Prostate gland (tissue), 2 donors: ENCODE data around the gene LPP. TPM values are rescaled to one million over a fixed set of nuclear protein-coding genes. Genes with fewer than 3 reads are reported as not detected.

Experiments
- DNase-seq: peaks from one replicate; pipeline ENCODE4 v3.0.0-alpha.2; 2019; ENCODE audit warnings: low spot score
- H3K27ac ChIP-seq, 2 donors: fragments of 200-600 bp; sonication (generic); 2 replicates each; pipeline ENCODE4 v1.5.1; 2017 to 2019
- H3K27me3 ChIP-seq: fragments of 200-600 bp; sonication (generic); replicated peaks from 2 replicates; pipeline ENCODE4 v1.5.1; 2019; ENCODE audit not compliant: insufficient read depth
- H3K36me3 ChIP-seq, 2 donors: fragments of 200-600 bp; sonication (generic); 1 replicate in 1 of 2; 2 replicates in 1 of 2; pipeline versions ENCODE4 v1.5.1 to v1.8.1; 2017 to 2019
- H3K4me1 ChIP-seq: fragments of 200-600 bp; sonication (generic); replicated peaks from 2 replicates; pipeline ENCODE4 v1.5.1; 2019
- H3K4me3 ChIP-seq, 2 donors: fragments of 200-600 bp; sonication (generic); 2 replicates each; pipeline ENCODE4 v1.5.1; 2017 to 2019
- H3K9me3 ChIP-seq: fragments of 200-600 bp; sonication (generic); 2 replicates; pipeline ENCODE4 v1.5.1; 2017
- POLR2A ChIP-seq: fragments of 450-650 bp; IDR thresholded peaks from one replicate; pipeline ENCODE4 v1.6.1; 2016; ENCODE audit warnings: antibody characterized with exemption, mild to moderate bottlenecking
- POLR2AphosphoS5 ChIP-seq: sonication (generic); formaldehyde crosslinking; IDR thresholded peaks from one replicate; pipeline ENCODE4 v1.6.1; 2017; ENCODE audit warnings: antibody characterized with exemption
- WGBS: methylation state at CpG from one replicate; pipeline ENCODE4 v1.1.5; 2018; 5-methylcytosine and 5-hydroxymethylcytosine counted together
- intact Hi-C: fragments of 100-400 bp; cut with DNase I; formaldehyde crosslinking; loops from one replicate; pipeline ENCODE4 v1.14.2; 2022
- total RNA-seq, 2 donors: library from RNA; depleted of rRNA; stranded (reverse); fragments of >200 nt; gene quantifications; one replicate each; pipeline ENCODE4 v1.1.0, GENCODE V29; 2016
- TF ChIP-seq, protein P1 (sequence below), 4 experiments: fragments of 200-600 bp in 2 of 4; fragments of 450-650 bp in 2 of 4; sonication (generic) in 2 of 4; IDR thresholded peaks; 1 replicate in 3 of 4; 2 replicates in 1 of 4; pipeline ENCODE4 v1.5.1; 2016 to 2019; ENCODE audit warnings: antibody characterized with exemption in 4 of 4, mild to moderate bottlenecking in 2 of 4, moderate library complexity in 2 of 4

The LPP gene
- total RNA-seq, 2 donors from 2014 or later: 219 to 248 TPM

- TF ChIP-seq, protein P1, sequence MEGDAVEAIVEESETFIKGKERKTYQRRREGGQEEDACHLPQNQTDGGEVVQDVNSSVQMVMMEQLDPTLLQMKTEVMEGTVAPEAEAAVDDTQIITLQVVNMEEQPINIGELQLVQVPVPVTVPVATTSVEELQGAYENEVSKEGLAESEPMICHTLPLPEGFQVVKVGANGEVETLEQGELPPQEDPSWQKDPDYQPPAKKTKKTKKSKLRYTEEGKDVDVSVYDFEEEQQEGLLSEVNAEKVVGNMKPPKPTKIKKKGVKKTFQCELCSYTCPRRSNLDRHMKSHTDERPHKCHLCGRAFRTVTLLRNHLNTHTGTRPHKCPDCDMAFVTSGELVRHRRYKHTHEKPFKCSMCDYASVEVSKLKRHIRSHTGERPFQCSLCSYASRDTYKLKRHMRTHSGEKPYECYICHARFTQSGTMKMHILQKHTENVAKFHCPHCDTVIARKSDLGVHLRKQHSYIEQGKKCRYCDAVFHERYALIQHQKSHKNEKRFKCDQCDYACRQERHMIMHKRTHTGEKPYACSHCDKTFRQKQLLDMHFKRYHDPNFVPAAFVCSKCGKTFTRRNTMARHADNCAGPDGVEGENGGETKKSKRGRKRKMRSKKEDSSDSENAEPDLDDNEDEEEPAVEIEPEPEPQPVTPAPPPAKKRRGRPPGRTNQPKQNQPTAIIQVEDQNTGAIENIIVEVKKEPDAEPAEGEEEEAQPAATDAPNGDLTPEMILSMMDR (IDR thresholded peaks at IDR 0.05): no peak
- TF ChIP-seq POLR2AphosphoS5: no peak
- TF ChIP-seq POLR2A: no peak
- intact Hi-C loops: no loop called here
Measured at GRCh38 chr3:188695241-188695640, 541.3 kb downstream of the LPP start.

GRCh38 chr3:188697127-188697526, 543.2 kb downstream of the LPP start:
- no peak overlapping the region for H3K27ac ChIP-seq
- 87% methylated on average over 7 of the region's 7 CpGs for WGBS
- DNase-seq: no peak
- H3K9me3 ChIP-seq: no peaks in the 10 kb centered on the region
- H3K36me3 ChIP-seq: no peaks in the 10 kb centered on the region
- TF ChIP-seq POLR2AphosphoS5: no peak
- no peak for TF ChIP-seq POLR2A
- TF ChIP-seq, protein P1 (IDR thresholded peaks at IDR 0.05): no peak
- no peaks in the 10 kb centered on the region for H3K27me3 ChIP-seq
- intact Hi-C loops: no loop called here
- H3K4me3 ChIP-seq: no peak overlapping the region
- no peaks in the 10 kb centered on the region for H3K4me1 ChIP-seq

More at GRCh38 chr3:188695241-188695640, 541.3 kb downstream of the LPP start:
- Histone ChIP-seq H3K4me3 (no peak overlapping the region), H3K27me3 (no peaks in the 10 kb centered on the region), H3K9me3 (no peaks in the 10 kb centered on the region), H3K27ac (no peak overlapping the region), H3K36me3 (no peaks in the 10 kb centered on the region), H3K4me1 (no peaks in the 10 kb centered on the region)
- WGBS: 89% methylated on average over 5 of the region's 5 CpGs
- no peak for DNase-seq

GRCh38 chr3:188698436-188698835, 544.5 kb downstream of the LPP start:
- intact Hi-C loops: no loop called here
- no peaks in the 10 kb centered on the region for H3K36me3 ChIP-seq
- TF ChIP-seq POLR2A (no peak), POLR2AphosphoS5 (no peak)
- TF ChIP-seq, protein P1 (IDR thresholded peaks at IDR 0.05): no peak
- no peak overlapping the region for H3K27ac ChIP-seq
- no peak for DNase-seq
- H3K4me3 ChIP-seq: no peak overlapping the region
- 90% methylated on average over 12 of the region's 12 CpGs for WGBS
- H3K9me3 ChIP-seq: no peaks in the 10 kb centered on the region
- no peaks in the 10 kb centered on the region for H3K4me1 ChIP-seq
- H3K27me3 ChIP-seq: no peaks in the 10 kb centered on the region

DNA sequence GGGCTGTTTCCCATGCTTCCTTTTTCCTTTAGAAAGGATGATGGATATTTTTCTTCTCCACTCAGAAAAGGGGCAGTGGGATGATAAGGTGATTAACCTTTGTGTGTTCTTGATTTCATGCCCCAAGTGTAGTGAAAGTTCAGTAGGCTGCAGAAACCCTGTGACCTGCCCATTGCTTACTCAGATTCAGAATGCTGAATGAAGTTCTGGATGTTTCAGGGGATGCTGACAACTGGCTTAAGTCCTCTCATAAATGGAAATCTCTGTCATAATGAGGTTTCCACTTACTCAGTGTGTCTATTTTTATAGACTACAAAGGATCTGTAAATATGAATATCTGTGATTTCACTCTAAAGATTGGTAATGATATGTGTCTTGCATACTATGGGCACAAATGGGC, 546.5 kb downstream of the LPP start:
- no peaks in the 10 kb centered on the region for H3K9me3 ChIP-seq
- no peaks in the 10 kb centered on the region for H3K36me3 ChIP-seq
- no peak for DNase-seq
- TF ChIP-seq, protein P1 (IDR thresholded peaks at IDR 0.05): no peak
- TF ChIP-seq POLR2AphosphoS5 (no peak), POLR2A (no peak)
- no peaks in the 10 kb centered on the region for H3K4me1 ChIP-seq
- no peaks in the 10 kb centered on the region for H3K27me3 ChIP-seq
- intact Hi-C loops: no loop called here
- H3K4me3 ChIP-seq: no peak overlapping the region
- no peak overlapping the region for H3K27ac ChIP-seq

GRCh38 chr3:188700918-188701317, 547.0 kb downstream of the LPP start:
- intact Hi-C loops: no loop called here
- no peak overlapping the region for H3K27ac ChIP-seq
- H3K4me1 ChIP-seq: no peaks in the 10 kb centered on the region
- H3K4me3 ChIP-seq: no peak overlapping the region
- no peak for TF ChIP-seq POLR2AphosphoS5
- TF ChIP-seq, protein P1 (IDR thresholded peaks at IDR 0.05): no peak
- no peak for TF ChIP-seq POLR2A
- H3K9me3 ChIP-seq: no peaks in the 10 kb centered on the region
- H3K27me3 ChIP-seq: no peaks in the 10 kb centered on the region
- no peaks in the 10 kb centered on the region for H3K36me3 ChIP-seq
- no peak for DNase-seq
